Endothelial cell of umbilical vein (primary cell): ENCODE data around the gene TNRC6C. TPM values are rescaled to one million over a fixed set of nuclear protein-coding genes. Genes with fewer than 3 reads are reported as not detected.

Source experiments
- BruUV-seq: library from RNA; stranded (reverse); fragments of 400-500 nt; replicated peaks from 2 replicates; lab custom pipeline; 2021; lab: Mats Ljungman, UMichigan
- CTCF ChIA-PET: fragments of 300-600, 350-600 bp; sonication (Branson Sonifier 250); formaldehyde crosslinking; loops from one replicate; lab custom pipeline; 2021; ENCODE audit warnings: antibody characterized with exemption, inconsistent platforms; lab: Charles Lee
- POLR2A ChIA-PET: fragments of 300-600, 350-600 bp; sonication (Branson Sonifier 250); formaldehyde crosslinking; loops from one replicate; lab custom pipeline; 2021; ENCODE audit warnings: antibody characterized with exemption, inconsistent platforms; lab: Charles Lee
- DNase-seq: peaks from one replicate; pipeline ENCODE4 v3.0.0-alpha.2; 2011; ENCODE audit warnings: low read depth, low spot score
- FAIRE-seq: peaks from 2 replicates; lab custom pipeline; 2011; peaks lifted over from hg19 to GRCh38; lab: Jason Lieb, UNC
- H2AFZ ChIP-seq: 2 replicates; pipeline ENCODE4 v1.6.0; 2012; ENCODE audit warnings: low read depth, low read length, control low read depth, inconsistent platforms
- H3K27ac ChIP-seq: 2 replicates; pipeline ENCODE4 v1.5.1; 2011; ENCODE audit warnings: low read depth, mild to moderate bottlenecking, control low read depth, low read length, moderate library complexity; ENCODE audit not compliant: insufficient read depth
- H3K27me3 ChIP-seq, 2 experiments: 2 replicates each; pipeline versions ENCODE4 v1.6.0 to v1.6.1; 2011; ENCODE audit warnings: low read length in 2 of 2, mixed read lengths in 1 of 2; ENCODE audit not compliant: control insufficient read depth in 2 of 2, insufficient read depth in 2 of 2
- H3K36me3 ChIP-seq, 2 experiments: 2 replicates in 1 of 2; 3 replicates in 1 of 2; pipeline ENCODE4 v1.5.1; 2011; ENCODE audit warnings: low read length in 2 of 2, mild to moderate bottlenecking in 1 of 2, moderate library complexity in 1 of 2; ENCODE audit not compliant: control insufficient read depth in 2 of 2, insufficient read depth in 2 of 2; ENCODE audit errors: extremely low read depth in 1 of 2
- H3K4me1 ChIP-seq: 3 replicates; pipeline ENCODE4 v1.5.1; 2011; ENCODE audit warnings: mild to moderate bottlenecking, low read length; ENCODE audit not compliant: control insufficient read depth, insufficient read depth; ENCODE audit errors: extremely low read depth
- H3K4me2 ChIP-seq: 2 replicates; pipeline ENCODE4 v1.6.1; 2011; ENCODE audit warnings: low read length, control low read depth, mixed read lengths; ENCODE audit not compliant: insufficient read depth
- H3K4me3 ChIP-seq, 3 experiments: fragments of 200-600 bp in 1 of 3; sonication (generic), shearing (Covaris generic) in 1 of 3; replicated peaks in 1 of 3; 2 replicates each; pipeline ENCODE4 v1.5.1; 2011 to 2016; ENCODE audit warnings: control low read depth in 3 of 3, low read length in 3 of 3, mild to moderate bottlenecking in 2 of 3, inconsistent platforms in 1 of 3, low read depth in 1 of 3, moderate library complexity in 1 of 3; ENCODE audit not compliant: insufficient read depth in 1 of 3
- H3K79me2 ChIP-seq: 2 replicates; pipeline ENCODE4 v1.6.0; 2012; ENCODE audit warnings: low read length, inconsistent platforms; ENCODE audit not compliant: control insufficient read depth, insufficient read depth
- H3K9ac ChIP-seq: replicated peaks from 2 replicates; pipeline ENCODE3; 2011; ENCODE audit warnings: low read length, control low read depth; ENCODE audit not compliant: insufficient read depth; ENCODE audit errors: extremely low read depth
- H3K9me1 ChIP-seq: replicated peaks from 3 replicates; pipeline ENCODE4 v1.6.0; 2011; ENCODE audit warnings: mild to moderate bottlenecking, low read length; ENCODE audit not compliant: control insufficient read depth, insufficient read depth; ENCODE audit errors: extremely low read depth
- H3K9me3 ChIP-seq: replicated peaks from 2 replicates; pipeline ENCODE4 v1.5.1; 2012; ENCODE audit warnings: low read length, inconsistent platforms; ENCODE audit not compliant: control insufficient read depth, insufficient read depth
- H4K20me1 ChIP-seq: replicated peaks from 2 replicates; pipeline ENCODE3; 2011; ENCODE audit warnings: mild to moderate bottlenecking, low read length; ENCODE audit not compliant: control insufficient read depth, insufficient read depth; ENCODE audit errors: extremely low read depth
- EZH2 ChIP-seq: IDR thresholded peaks from 2 replicates; pipeline ENCODE4 v1.6.1; 2012; ENCODE audit warnings: borderline replicate concordance, low read depth, mild to moderate bottlenecking, moderate library complexity, low read length, inconsistent platforms; ENCODE audit not compliant: severe bottlenecking
- FOS ChIP-seq: IDR thresholded peaks from 2 replicates; pipeline ENCODE4 v1.6.1; 2011; ENCODE audit warnings: mild to moderate bottlenecking, low read length, moderate library complexity, borderline replicate concordance; ENCODE audit not compliant: insufficient read depth
- GATA2 ChIP-seq: IDR thresholded peaks from 2 replicates; pipeline ENCODE4 v1.7.0; 2011; ENCODE audit warnings: low read depth, mild to moderate bottlenecking, moderate library complexity, mixed read lengths, low read length; ENCODE audit not compliant: insufficient read length, insufficient read depth
- JUN ChIP-seq: IDR thresholded peaks from 2 replicates; pipeline ENCODE4 v1.6.1; 2011; ENCODE audit warnings: borderline replicate concordance, low read depth; ENCODE audit not compliant: insufficient read length, insufficient read depth
- MYC ChIP-seq: IDR thresholded peaks from one replicate; pipeline ENCODE4 v1.6.1; 2011; ENCODE audit warnings: mild to moderate bottlenecking, low read depth, low read length
- POLR2A ChIP-seq: IDR thresholded peaks from 2 replicates; pipeline ENCODE4 v1.6.1; 2012; ENCODE audit warnings: low read depth, mild to moderate bottlenecking, control low read depth, low read length
- POLR2AphosphoS5 ChIP-seq: IDR thresholded peaks from 2 replicates; pipeline ENCODE4 v1.6.1; 2012; ENCODE audit warnings: low read depth, mild to moderate bottlenecking, control low read depth, low read length, moderate library complexity; ENCODE audit not compliant: insufficient read depth
- dilution Hi-C: fragments of 300-500 bp; cut with MboI; formaldehyde crosslinking; loops from one replicate; pipeline ENCODE4 v1.15.0; 2019; ENCODE audit warnings: low sequenced_read_pairs; ENCODE audit not compliant: extremely low pct_ligation_motif_present
- intact Hi-C: fragments of 100-400 bp; cut with micrococcal nuclease; formaldehyde crosslinking; loops from one replicate; pipeline ENCODE4 v1.10.0; 2022
- polyA plus RNA-seq, 4 experiments: library from polyadenylated mRNA; depleted of rRNA in 3 of 4; stranded (reverse) in 3 of 4; unstranded in 1 of 4; fragments of >200 nt; gene quantifications; 2 replicates each; pipeline versions ENCODE4 v1.2.1 to v1.2.3, GENCODE V29; 2011 to 2012; ENCODE audit warnings: missing spikeins in 1 of 4
- total RNA-seq: library from RNA; stranded (reverse); gene quantifications from 2 replicates; pipeline ENCODE4 v1.2.3, GENCODE V29; 2021
- TF ChIP-seq, protein P1 (sequence below), 2 donors: IDR thresholded peaks; 1 replicate in 1 of 2; 2 replicates in 1 of 2; pipeline ENCODE4 v1.5.1; 2011; ENCODE audit warnings: low read length in 2 of 2, mild to moderate bottlenecking in 2 of 2, moderate library complexity in 2 of 2, control low read depth in 1 of 2, inconsistent platforms in 1 of 2, low read depth in 1 of 2; ENCODE audit not compliant: insufficient read depth in 1 of 2; ENCODE audit errors: extremely low read depth in 1 of 2
- TF ChIP-seq, protein P2 (sequence below): IDR thresholded peaks from 2 replicates; pipeline ENCODE4 v1.6.1; 2011; ENCODE audit not compliant: insufficient read depth, insufficient read length

TNRC6C gene
- total and polyA plus RNA-seq, 2 donors (not counting 3 experiments of a cell fraction or from before 2014, with no cell fraction given) = 2.1 to 17.5 TPM

DNA sequence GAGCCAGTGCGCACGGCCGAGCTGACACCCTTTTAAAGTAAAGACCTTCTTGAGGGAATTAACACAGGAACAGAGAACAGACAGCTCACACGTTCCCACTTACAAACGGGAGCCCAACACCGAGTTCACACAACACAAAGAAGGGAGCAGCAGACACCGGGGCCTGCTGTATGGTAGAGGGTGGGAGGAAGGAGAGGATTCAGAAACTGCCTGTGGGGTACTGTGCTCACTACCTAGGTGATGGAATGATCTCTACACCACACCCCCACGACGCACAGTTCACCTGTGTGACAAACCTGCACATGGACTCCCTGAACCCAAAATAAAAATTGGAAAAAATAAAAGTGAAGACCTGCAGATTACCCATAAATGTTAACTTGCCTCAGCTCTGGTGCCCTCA lies 137.6 kb downstream of the TNRC6C start:
- peaks cover 5 to 38% of the 10 kb centered on the region in 2 experiments for H3K36me3 ChIP-seq
- H3K4me2 ChIP-seq = no peak overlapping the region
- H3K27ac ChIP-seq = no peak overlapping the region
- H3K4me1 ChIP-seq = no peaks in the 10 kb centered on the region
- dilution Hi-C loops = no loop called here
- H2AFZ ChIP-seq = no peak overlapping the region
- no peaks in the 10 kb centered on the region for H4K20me1 ChIP-seq
- no peak for FAIRE-seq
- ChIA-PET CTCF (interaction anchor here (1.0 to 4.5 kb wide), 3 partner anchors 12 to 77 kb away, joined by 3 to 37 read pairs (median 4); no protein-coding TSS in a partner anchor), POLR2A (no interaction called here)
- DNase-seq = no peak
- H3K4me3 ChIP-seq = no peak overlapping the region
- H3K79me2 ChIP-seq = no peaks in the 10 kb centered on the region
- H3K9me3 ChIP-seq = no peaks in the 10 kb centered on the region
- no peak overlapping the region for H3K9ac ChIP-seq
- H3K27me3 ChIP-seq = no peaks in the 10 kb centered on the region
- TF ChIP-seq FOS = no peak
- TF ChIP-seq POLR2AphosphoS5 = no peak
- TF ChIP-seq, protein P1, sequence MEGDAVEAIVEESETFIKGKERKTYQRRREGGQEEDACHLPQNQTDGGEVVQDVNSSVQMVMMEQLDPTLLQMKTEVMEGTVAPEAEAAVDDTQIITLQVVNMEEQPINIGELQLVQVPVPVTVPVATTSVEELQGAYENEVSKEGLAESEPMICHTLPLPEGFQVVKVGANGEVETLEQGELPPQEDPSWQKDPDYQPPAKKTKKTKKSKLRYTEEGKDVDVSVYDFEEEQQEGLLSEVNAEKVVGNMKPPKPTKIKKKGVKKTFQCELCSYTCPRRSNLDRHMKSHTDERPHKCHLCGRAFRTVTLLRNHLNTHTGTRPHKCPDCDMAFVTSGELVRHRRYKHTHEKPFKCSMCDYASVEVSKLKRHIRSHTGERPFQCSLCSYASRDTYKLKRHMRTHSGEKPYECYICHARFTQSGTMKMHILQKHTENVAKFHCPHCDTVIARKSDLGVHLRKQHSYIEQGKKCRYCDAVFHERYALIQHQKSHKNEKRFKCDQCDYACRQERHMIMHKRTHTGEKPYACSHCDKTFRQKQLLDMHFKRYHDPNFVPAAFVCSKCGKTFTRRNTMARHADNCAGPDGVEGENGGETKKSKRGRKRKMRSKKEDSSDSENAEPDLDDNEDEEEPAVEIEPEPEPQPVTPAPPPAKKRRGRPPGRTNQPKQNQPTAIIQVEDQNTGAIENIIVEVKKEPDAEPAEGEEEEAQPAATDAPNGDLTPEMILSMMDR (IDR thresholded peaks at IDR 0.05; ENCODE audit: extremely low read depth in 1 of 2, insufficient read depth in 1 of 2, low read depth in 1 of 2, low read length in 2 of 2) = no peak
- TF ChIP-seq, protein P2, sequence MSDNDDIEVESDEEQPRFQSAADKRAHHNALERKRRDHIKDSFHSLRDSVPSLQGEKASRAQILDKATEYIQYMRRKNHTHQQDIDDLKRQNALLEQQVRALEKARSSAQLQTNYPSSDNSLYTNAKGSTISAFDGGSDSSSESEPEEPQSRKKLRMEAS = no peak
- TF ChIP-seq GATA2 = no peak
- TF ChIP-seq POLR2A = no peak
- TF ChIP-seq MYC = no peak
- TF ChIP-seq JUN = no peak
- TF ChIP-seq EZH2 = no peak
- intact Hi-C loops = no loop called here
- no peaks in the 10 kb centered on the region for H3K9me1 ChIP-seq
- no TSS peak for BruUV-seq
